Spleen (tissue), 7 donors: ENCODE data around the gene TAF1D.

Experiments
- POLR2A ChIP-seq, 3 donors: fragments of 450-650 bp; IDR thresholded peaks; one replicate each; pipeline ENCODE4 v1.5.1; 2017; ENCODE audit warnings: antibody characterized with exemption in 3 of 3, mild to moderate bottlenecking in 1 of 3
- TF ChIP-seq, protein P1 (sequence below), 11 experiments: fragments of 200-600 bp in 7 of 11; fragments of 450-650 bp in 4 of 11; sonication (generic) in 4 of 11; IDR thresholded peaks in 8 of 11; conservative IDR thresholded peaks in 3 of 11; 1 replicate in 7 of 11; 2 replicates in 4 of 11; pipeline versions ENCODE4 v1.4.0 to v1.8.0; 2016 to 2021; ENCODE audit warnings: antibody characterized with exemption in 11 of 11, inconsistent platforms in 4 of 11, mild to moderate bottlenecking in 1 of 11
- donor health status: DM: no; HTN: no; CAD: no; lungs with moderate emphysema.
- donor health status: DM: no; HTN: no; CAD: no.
- donor health status: DM: no; HTN: no; CAD: no.

DNA sequence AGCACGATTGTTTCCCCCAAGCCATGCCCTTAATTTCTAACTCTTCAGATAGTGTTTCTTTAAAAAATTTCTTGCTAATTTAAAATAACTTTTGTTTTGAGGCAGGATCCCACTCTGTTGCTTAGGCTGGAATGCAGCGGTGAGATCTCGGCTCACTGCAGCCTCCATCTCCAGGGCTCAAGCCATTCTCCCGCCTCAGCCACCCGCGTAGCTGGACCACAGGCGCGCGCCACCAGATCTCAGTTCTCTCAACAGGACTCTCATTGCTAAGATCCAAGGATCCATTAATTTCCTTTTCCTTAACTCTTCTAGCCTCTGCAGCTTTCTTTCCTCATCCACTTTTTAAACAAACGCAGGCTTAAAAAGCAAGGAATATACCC, 42.5 kb upstream of the TAF1D start:
- TF ChIP-seq, protein P1, sequence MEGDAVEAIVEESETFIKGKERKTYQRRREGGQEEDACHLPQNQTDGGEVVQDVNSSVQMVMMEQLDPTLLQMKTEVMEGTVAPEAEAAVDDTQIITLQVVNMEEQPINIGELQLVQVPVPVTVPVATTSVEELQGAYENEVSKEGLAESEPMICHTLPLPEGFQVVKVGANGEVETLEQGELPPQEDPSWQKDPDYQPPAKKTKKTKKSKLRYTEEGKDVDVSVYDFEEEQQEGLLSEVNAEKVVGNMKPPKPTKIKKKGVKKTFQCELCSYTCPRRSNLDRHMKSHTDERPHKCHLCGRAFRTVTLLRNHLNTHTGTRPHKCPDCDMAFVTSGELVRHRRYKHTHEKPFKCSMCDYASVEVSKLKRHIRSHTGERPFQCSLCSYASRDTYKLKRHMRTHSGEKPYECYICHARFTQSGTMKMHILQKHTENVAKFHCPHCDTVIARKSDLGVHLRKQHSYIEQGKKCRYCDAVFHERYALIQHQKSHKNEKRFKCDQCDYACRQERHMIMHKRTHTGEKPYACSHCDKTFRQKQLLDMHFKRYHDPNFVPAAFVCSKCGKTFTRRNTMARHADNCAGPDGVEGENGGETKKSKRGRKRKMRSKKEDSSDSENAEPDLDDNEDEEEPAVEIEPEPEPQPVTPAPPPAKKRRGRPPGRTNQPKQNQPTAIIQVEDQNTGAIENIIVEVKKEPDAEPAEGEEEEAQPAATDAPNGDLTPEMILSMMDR (IDR thresholded peaks at IDR 0.05 in 8 of 11, conservative IDR thresholded peaks at IDR 0.05 in 3 of 11), result no peak
- TF ChIP-seq POLR2A (IDR thresholded peaks at IDR 0.05), result no peak
